Astrocyte (in vitro differentiated cells and primary cell): ENCODE results near the gene ELAVL3.

Source experiments
- CTCF ChIP-seq: IDR thresholded peaks from 2 replicates; pipeline ENCODE4 v1.5.1; 2011; ENCODE audit warnings: low read depth, mild to moderate bottlenecking, inconsistent platforms, low read length, moderate library complexity; ENCODE audit not compliant: insufficient read depth
- EZH2 ChIP-seq: IDR thresholded peaks from 2 replicates; pipeline ENCODE4 v1.6.1; 2012; ENCODE audit warnings: mild to moderate bottlenecking, low read length, inconsistent platforms; ENCODE audit not compliant: insufficient read depth

GRCh38 chr19:11435833-11436313 is 45.0 kb downstream of the ELAVL3 start:
- TF ChIP-seq CTCF = no peak
- TF ChIP-seq EZH2 = no peak
